Panc1 (cell line): ENCODE measurements around the gene MBD3. TPM values are rescaled to one million over a fixed set of nuclear protein-coding genes. Genes with fewer than 3 reads are reported as not detected.
A peak's percentile ranks its signal among the peaks of the same experiment; 100 is the strongest.

Source experiments
- ATAC-seq: fragments of 200-7000 bp; cut with Tn5 transposase; 2 replicates; pipeline ENCODE4 v1.9.1; 2020; ENCODE audit warnings: mild to moderate bottlenecking, moderate library complexity
- BruUV-seq: library from RNA; stranded (reverse); fragments of 400-500 nt; replicated peaks from 2 replicates; lab custom pipeline; 2021; lab: Mats Ljungman, UMichigan
- CTCF ChIA-PET: fragments of 300-600 bp; sonication (Branson Sonifier 250); formaldehyde crosslinking; loops from one replicate; lab custom pipeline; 2022; ENCODE audit warnings: antibody characterized with exemption; lab: Charles Lee
- POLR2A ChIA-PET: fragments of 300-600 bp; sonication (Branson Sonifier 250); formaldehyde crosslinking; loops from one replicate; lab custom pipeline; 2022; ENCODE audit warnings: antibody characterized with exemption; lab: Charles Lee
- DNase-seq: peaks from one replicate; pipeline ENCODE4 v3.0.0-alpha.2; 2010; ENCODE audit warnings: low read depth, low spot score
- H3K27ac ChIP-seq: 2 replicates; pipeline ENCODE4 v1.5.1; 2011; ENCODE audit warnings: mild to moderate bottlenecking, low read length, inconsistent platforms
- H3K27me3 ChIP-seq: fragments of 200-500 bp; sonication (Bioruptor generic); 2 replicates; pipeline ENCODE4 v1.6.0; 2014; ENCODE audit warnings: low read length, inconsistent platforms; ENCODE audit not compliant: control insufficient read depth, insufficient read depth
- H3K36me3 ChIP-seq: fragments of 200-500 bp; sonication (Bioruptor generic); 2 replicates; pipeline ENCODE4 v1.5.1; 2014; ENCODE audit warnings: inconsistent platforms, mild to moderate bottlenecking, low read length, moderate library complexity; ENCODE audit not compliant: control insufficient read depth, insufficient read depth
- H3K4me1 ChIP-seq: 2 replicates; pipeline ENCODE4 v1.5.1; 2011; ENCODE audit warnings: inconsistent platforms, mild to moderate bottlenecking, low read length, moderate library complexity; ENCODE audit not compliant: control insufficient read depth, insufficient read depth
- H3K4me3 ChIP-seq, 2 experiments: 2 replicates each; pipeline ENCODE4 v1.5.1; 2011 to 2012; ENCODE audit warnings: low read depth in 2 of 2, low read length in 2 of 2, mild to moderate bottlenecking in 2 of 2, inconsistent platforms in 1 of 2, moderate library complexity in 1 of 2
- H3K9me3 ChIP-seq: fragments of 200-500 bp; sonication (Bioruptor generic); 2 replicates; pipeline ENCODE4 v1.5.1; 2014; ENCODE audit warnings: low read depth, mild to moderate bottlenecking, inconsistent platforms, low read length, moderate library complexity; ENCODE audit not compliant: control insufficient read depth, insufficient read depth
- CTCF ChIP-seq: fragments of 450-650 bp; IDR thresholded peaks from 2 replicates; pipeline ENCODE4 v1.5.1; 2017; ENCODE audit warnings: mild to moderate bottlenecking
- POLR2AphosphoS5 ChIP-seq: IDR thresholded peaks from 2 replicates; pipeline ENCODE4 v1.6.1; 2012; ENCODE audit warnings: mild to moderate bottlenecking, low read depth, low read length, moderate library complexity
- REST ChIP-seq, 2 experiments: IDR thresholded peaks; 2 replicates each; pipeline ENCODE4 v1.6.1; 2011 to 2012; ENCODE audit warnings: low read depth in 2 of 2, control low read depth in 1 of 2, low read length in 1 of 2, mild to moderate bottlenecking in 1 of 2, moderate library complexity in 1 of 2; ENCODE audit not compliant: insufficient read depth in 1 of 2
- SIN3A ChIP-seq: IDR thresholded peaks from 2 replicates; pipeline ENCODE4 v1.6.1; 2012; ENCODE audit warnings: low read depth, mild to moderate bottlenecking, low read length, moderate library complexity, borderline replicate concordance; ENCODE audit not compliant: insufficient read depth
- TCF7L2 ChIP-seq: IDR thresholded peaks from 2 replicates; pipeline ENCODE4 v1.6.1; 2011; ENCODE audit warnings: mild to moderate bottlenecking, low read depth, low read length, inconsistent platforms
- in situ Hi-C: cut with HindIII; loops from 2 replicates; pipeline ENCODE4 v1.10.0; 2016; ENCODE audit warnings: low sequenced_read_pairs, low pct_unique_long_range_greater_than_20kb
- intact Hi-C: fragments of 100-400 bp; cut with micrococcal nuclease; formaldehyde crosslinking; loops from one replicate; pipeline ENCODE4 v1.10.0; 2022; ENCODE audit not compliant: unreplicated experiment
- total RNA-seq: library from RNA; stranded (reverse); gene quantifications from one replicate; pipeline ENCODE4 v1.2.1, GENCODE V29; 2021; ENCODE audit not compliant: unreplicated experiment

Gene MBD3
- total RNA-seq, 1 experiment from 2014 or later = 139 TPM

DNA sequence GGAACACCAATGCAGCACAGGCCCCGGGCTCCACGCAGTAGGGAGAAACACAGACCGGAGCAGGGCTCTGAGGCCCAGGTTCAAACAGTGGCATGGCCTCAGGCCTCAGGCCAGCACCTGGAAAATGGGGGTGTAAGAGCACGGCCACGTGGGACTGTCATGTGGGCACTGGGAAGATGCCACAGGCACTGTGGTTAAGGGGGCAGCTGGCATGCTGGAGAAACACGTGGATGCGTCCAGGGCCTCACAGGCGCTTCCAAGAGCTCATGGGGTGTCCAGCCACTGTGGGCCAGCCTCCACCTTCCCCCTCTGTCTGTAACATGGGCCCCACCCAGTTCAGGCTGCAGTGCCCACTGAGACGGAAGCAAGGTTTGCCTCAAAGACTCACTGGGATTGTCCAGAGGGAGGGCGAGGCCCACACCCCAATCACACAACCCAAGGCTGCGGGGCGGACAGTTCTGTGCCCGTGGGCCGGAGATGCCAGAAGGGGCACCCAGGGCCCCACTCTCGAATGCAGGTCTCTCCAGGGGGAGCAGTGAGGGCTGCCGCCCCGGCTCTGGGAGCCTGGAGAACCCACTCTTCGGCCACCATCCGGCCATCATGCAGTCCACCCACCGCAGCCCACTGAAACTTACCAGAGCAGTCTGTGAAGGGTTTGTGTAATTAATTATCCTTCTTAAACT lies 6.3 kb upstream of the MBD3 start:
- POLR2A ChIA-PET = no interaction called here

DNA sequence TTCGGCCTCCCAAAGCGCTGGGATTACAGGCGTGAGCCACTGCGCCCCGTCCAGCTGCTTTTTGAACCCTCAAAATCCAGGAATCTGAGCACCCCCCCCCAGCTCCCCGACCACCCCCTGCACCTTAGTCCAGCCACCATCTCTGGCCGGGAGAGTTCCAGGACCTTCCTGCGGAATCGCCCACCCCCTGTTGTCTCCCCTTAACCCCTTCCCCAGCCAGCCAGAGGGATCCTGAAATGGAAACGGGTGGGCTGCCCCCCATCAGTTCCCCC lies 772 bp upstream of the MBD3 start:
- no peaks in the 10 kb centered on the region for H3K9me3 ChIP-seq
- H3K27ac ChIP-seq = peak overlapping the region; percentile 89
- intact Hi-C loops = no loop called here
- H3K4me3 ChIP-seq = peak overlapping the region; percentile 52 to 71
- H3K27me3 ChIP-seq = no peaks in the 10 kb centered on the region
- ChIA-PET POLR2A (interaction anchor here (0.6 kb wide), 1 partner anchor 32 kb away, joined by 9 read pairs; no protein-coding TSS in a partner anchor), CTCF (no interaction called here)
- ATAC-seq (no peak), DNase-seq (no peak)
- in situ Hi-C loops = no loop called here
- no TSS peak for BruUV-seq
- TF ChIP-seq POLR2AphosphoS5 (no peak), REST (IDR thresholded peaks at IDR 0.05; ENCODE audit: insufficient read depth in 1 of 2, low read depth in 2 of 2, low read length in 1 of 2) (no peak), TCF7L2 (no peak), CTCF (no peak), SIN3A (no peak)
- H3K4me1 ChIP-seq = peaks cover 11% of the 10 kb centered on the region
- H3K36me3 ChIP-seq = peaks cover 3% of the 10 kb centered on the region; the same call in 1 of the 2 replicates

More for the DNA sequence above, 6.3 kb upstream of the MBD3 start:
- intact Hi-C loops = no loop called here
- H3K4me1 ChIP-seq = peaks cover 5% of the 10 kb centered on the region
- in situ Hi-C loops = no loop called here
- no peaks in the 10 kb centered on the region for H3K36me3 ChIP-seq
- no peak for ATAC-seq
- no peaks in the 10 kb centered on the region for H3K9me3 ChIP-seq
- H3K27me3 ChIP-seq = no peaks in the 10 kb centered on the region
- BruUV-seq = no TSS peak
- TF ChIP-seq SIN3A = no peak
- no peak for TF ChIP-seq CTCF
- no peak for DNase-seq
- CTCF ChIA-PET = no interaction called here
- H3K27ac ChIP-seq = no peak overlapping the region
- no peak overlapping the region for H3K4me3 ChIP-seq
